Measurements from ENCODE around the gene AGRP. TPM values are rescaled to one million over a fixed set of nuclear protein-coding genes. Genes with fewer than 3 reads are reported as not detected.

Gene AGRP
- total and polyA plus RNA-seq, 7 donors = not detected

DNA sequence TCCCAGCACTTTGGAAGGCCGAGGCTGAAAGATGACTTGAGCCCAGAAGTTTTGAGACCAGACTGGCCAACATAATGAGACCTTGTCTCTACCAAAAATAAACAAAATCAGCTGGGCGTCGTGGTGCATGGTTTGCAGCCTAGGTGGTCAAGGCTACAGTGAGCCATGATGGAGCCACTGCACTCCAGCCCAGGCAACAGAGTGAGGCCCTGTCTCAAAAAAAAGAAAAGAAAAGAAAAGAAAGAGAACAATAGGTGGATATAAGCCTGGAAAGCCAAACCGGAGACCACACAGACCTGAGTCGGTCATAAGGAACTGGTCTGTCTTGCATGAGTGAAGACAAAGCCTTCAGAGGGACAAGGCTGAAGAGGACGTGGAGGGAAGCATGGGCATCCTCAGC lies 16.8 kb downstream of the AGRP start:
- H3K9me3 ChIP-seq = no peaks in the 10 kb centered on the region
- H3K4me3 ChIP-seq = no peak overlapping the region
- intact Hi-C loops (cut with DNase I) = no loop called here
- no peak for TF ChIP-seq EP300 (IDR thresholded peaks at IDR 0.05)
- no peak for TF ChIP-seq POLR2AphosphoS5 (IDR thresholded peaks at IDR 0.05)
- TF ChIP-seq, protein P1, sequence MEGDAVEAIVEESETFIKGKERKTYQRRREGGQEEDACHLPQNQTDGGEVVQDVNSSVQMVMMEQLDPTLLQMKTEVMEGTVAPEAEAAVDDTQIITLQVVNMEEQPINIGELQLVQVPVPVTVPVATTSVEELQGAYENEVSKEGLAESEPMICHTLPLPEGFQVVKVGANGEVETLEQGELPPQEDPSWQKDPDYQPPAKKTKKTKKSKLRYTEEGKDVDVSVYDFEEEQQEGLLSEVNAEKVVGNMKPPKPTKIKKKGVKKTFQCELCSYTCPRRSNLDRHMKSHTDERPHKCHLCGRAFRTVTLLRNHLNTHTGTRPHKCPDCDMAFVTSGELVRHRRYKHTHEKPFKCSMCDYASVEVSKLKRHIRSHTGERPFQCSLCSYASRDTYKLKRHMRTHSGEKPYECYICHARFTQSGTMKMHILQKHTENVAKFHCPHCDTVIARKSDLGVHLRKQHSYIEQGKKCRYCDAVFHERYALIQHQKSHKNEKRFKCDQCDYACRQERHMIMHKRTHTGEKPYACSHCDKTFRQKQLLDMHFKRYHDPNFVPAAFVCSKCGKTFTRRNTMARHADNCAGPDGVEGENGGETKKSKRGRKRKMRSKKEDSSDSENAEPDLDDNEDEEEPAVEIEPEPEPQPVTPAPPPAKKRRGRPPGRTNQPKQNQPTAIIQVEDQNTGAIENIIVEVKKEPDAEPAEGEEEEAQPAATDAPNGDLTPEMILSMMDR (IDR thresholded peaks at IDR 0.05) = no peak
- TF ChIP-seq POLR2A (IDR thresholded peaks at IDR 0.05) = no peak
- H3K36me3 ChIP-seq = peaks cover 0 to under 1% (median 0%) of the 10 kb centered on the region in 4 donors
- no peak for DNase-seq
- WGBS, 2 donors = 86 to 87% methylated on average over 6 of the region's 6 CpGs
- H3K4me1 ChIP-seq = peaks cover 0 to 50% (median 40%) of the 10 kb centered on the region in 4 donors
- H3K27me3 ChIP-seq = no peaks in the 10 kb centered on the region
- no peak overlapping the region for H3K27ac ChIP-seq

GRCh38 chr16:67464565-67464964 lies 18.8 kb downstream of the AGRP start:
- 92 to 96% methylated on average over 2 of the region's 2 CpGs for WGBS, 2 donors
- peaks cover 0 to 55% (median 47%) of the 10 kb centered on the region in 4 donors for H3K4me1 ChIP-seq
- intact Hi-C loops (cut with DNase I) = no loop called here

DNA sequence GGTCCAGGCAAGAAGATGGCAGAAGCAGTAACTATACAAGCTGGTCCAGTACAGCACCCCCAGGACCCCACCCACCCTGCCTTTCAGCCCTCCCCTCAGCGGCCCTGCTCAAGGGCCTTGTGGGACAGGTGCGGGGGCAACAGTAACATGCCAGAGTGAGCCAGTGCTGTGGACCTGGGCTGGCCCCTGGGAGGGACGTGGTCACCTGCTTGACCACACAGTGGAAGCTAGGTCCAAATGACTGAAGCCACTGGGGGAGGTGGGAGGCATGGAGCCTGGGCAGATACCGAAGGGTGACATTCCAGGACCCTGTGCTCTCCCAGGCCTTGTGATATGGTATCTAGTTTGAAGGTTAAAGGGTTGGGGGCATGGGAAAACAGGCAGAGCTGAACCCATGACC lies 19.7 kb downstream of the AGRP start:
- Histone ChIP-seq H3K27ac (no peak overlapping the region), H3K27me3 (no peaks in the 10 kb centered on the region), H3K4me1 (peaks cover 0 to 63% (median 55%) of the 10 kb centered on the region in 4 donors), H3K36me3 (peaks cover 0 to 10% (median 0%) of the 10 kb centered on the region in 4 donors), H3K4me3 (no peak overlapping the region), H3K9me3 (no peaks in the 10 kb centered on the region)
- 89 to 94% methylated on average over 4 of the region's 4 CpGs for WGBS, 2 donors
- TF ChIP-seq POLR2AphosphoS5 (IDR thresholded peaks at IDR 0.05) (no peak), POLR2A (IDR thresholded peaks at IDR 0.05) (no peak), EP300 (IDR thresholded peaks at IDR 0.05) (no peak)
- intact Hi-C loops (cut with DNase I) = no loop called here
- DNase-seq = no peak

More at GRCh38 chr16:67464565-67464964, 18.8 kb downstream of the AGRP start:
- Histone ChIP-seq H3K9me3 (no peaks in the 10 kb centered on the region), H3K27ac (no peak overlapping the region), H3K36me3 (peaks cover 0 to 10% (median 0%) of the 10 kb centered on the region in 4 donors), H3K4me3 (no peak overlapping the region), H3K27me3 (no peaks in the 10 kb centered on the region)
- DNase-seq = no peak
- TF ChIP-seq, protein P1 (IDR thresholded peaks at IDR 0.05) = no peak

DNA sequence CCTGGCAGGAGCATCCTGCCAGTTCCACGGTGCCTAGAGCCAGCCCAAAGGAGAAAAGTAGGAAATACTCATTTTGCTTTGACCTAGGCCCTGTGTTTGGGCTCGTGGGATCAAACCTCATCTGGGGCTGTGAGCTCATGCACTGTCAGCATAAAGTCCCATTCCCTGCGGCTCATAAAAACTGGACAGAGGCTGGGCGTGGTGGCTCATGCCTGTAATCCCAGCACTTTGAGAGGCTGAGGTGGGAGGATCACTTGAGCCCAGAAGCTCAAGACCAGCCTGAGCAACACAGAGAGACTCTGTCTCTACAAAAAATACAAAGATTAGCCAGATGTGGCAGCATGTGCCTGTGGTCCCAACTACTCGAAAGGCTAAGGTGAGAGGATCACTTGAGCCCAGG lies 20.3 kb downstream of the AGRP start:
- WGBS, 2 donors = 25 to 67% methylated on average over 5 of the region's 5 CpGs
- peaks cover 0 to 70% (median 62%) of the 10 kb centered on the region in 4 donors for H3K4me1 ChIP-seq
- intact Hi-C loops (cut with DNase I) = no loop called here

GRCh38 chr16:67462279-67462655 lies 21.1 kb downstream of the AGRP start:
- intact Hi-C loops (cut with DNase I) = no loop called here
- WGBS, 2 donors = 16 to 76% methylated on average over 5 of the region's 5 CpGs
- Histone ChIP-seq H3K36me3 (peaks cover 0 to 10% (median 0%) of the 10 kb centered on the region in 4 donors), H3K4me1 (peaks cover 0 to 78% (median 70%) of the 10 kb centered on the region in 4 donors), H3K9me3 (no peaks in the 10 kb centered on the region), H3K27ac (peak overlapping the region in 2 of 4 donors; percentile 25 to 35), H3K4me3 (no peak overlapping the region), H3K27me3 (no peaks in the 10 kb centered on the region)
- TF ChIP-seq POLR2A (IDR thresholded peaks at IDR 0.05) = peak in 1 of 2 donors; percentile 19
- TF ChIP-seq, protein P1 (IDR thresholded peaks at IDR 0.05) = no peak
- DNase-seq = no peak

More for the DNA sequence above, 20.3 kb downstream of the AGRP start:
- Histone ChIP-seq H3K4me3 (no peak overlapping the region), H3K9me3 (no peaks in the 10 kb centered on the region), H3K27me3 (no peaks in the 10 kb centered on the region), H3K27ac (peak overlapping the region in 1 of 4 donors; percentile 25), H3K36me3 (peaks cover 0 to 10% (median 0%) of the 10 kb centered on the region in 4 donors)
- DNase-seq = no peak
- peak in 1 of 2 donors; percentile 58 for TF ChIP-seq POLR2A (IDR thresholded peaks at IDR 0.05)
- TF ChIP-seq EP300 (IDR thresholded peaks at IDR 0.05) = no peak
- TF ChIP-seq POLR2AphosphoS5 (IDR thresholded peaks at IDR 0.05) = peak in 1 of 4 donors; percentile 4
- TF ChIP-seq, protein P1 (IDR thresholded peaks at IDR 0.05) = no peak

Measured in sigmoid colon (tissue), 7 donors.